ENCODE data around the gene PRSS1.

Gene PRSS1

DNA sequence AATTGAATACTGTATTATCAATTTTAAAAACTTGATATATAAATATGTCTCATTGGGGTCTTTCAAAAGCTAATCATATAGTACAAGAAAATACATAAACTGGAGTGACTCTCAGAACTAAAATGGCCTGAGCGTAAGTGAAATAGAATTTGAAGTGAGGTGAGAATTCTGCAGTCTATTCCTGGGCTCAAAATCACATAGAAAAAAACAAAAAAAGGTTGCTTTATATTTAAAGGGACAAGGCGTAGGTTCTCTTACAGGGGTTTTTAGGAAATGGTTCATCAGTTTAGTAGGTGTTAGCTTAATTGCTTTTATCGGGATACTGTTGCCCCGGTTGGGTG, 36.7 kb upstream of the PRSS1 start:
- no peak overlapping the region for H3K27ac ChIP-seq
- no peak overlapping the region for H3K4me3 ChIP-seq
- TF ChIP-seq, protein P1, sequence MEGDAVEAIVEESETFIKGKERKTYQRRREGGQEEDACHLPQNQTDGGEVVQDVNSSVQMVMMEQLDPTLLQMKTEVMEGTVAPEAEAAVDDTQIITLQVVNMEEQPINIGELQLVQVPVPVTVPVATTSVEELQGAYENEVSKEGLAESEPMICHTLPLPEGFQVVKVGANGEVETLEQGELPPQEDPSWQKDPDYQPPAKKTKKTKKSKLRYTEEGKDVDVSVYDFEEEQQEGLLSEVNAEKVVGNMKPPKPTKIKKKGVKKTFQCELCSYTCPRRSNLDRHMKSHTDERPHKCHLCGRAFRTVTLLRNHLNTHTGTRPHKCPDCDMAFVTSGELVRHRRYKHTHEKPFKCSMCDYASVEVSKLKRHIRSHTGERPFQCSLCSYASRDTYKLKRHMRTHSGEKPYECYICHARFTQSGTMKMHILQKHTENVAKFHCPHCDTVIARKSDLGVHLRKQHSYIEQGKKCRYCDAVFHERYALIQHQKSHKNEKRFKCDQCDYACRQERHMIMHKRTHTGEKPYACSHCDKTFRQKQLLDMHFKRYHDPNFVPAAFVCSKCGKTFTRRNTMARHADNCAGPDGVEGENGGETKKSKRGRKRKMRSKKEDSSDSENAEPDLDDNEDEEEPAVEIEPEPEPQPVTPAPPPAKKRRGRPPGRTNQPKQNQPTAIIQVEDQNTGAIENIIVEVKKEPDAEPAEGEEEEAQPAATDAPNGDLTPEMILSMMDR (IDR thresholded peaks at IDR 0.05) = no peak
- DNase-seq (ENCODE audit: low spot score) = no peak

DNA sequence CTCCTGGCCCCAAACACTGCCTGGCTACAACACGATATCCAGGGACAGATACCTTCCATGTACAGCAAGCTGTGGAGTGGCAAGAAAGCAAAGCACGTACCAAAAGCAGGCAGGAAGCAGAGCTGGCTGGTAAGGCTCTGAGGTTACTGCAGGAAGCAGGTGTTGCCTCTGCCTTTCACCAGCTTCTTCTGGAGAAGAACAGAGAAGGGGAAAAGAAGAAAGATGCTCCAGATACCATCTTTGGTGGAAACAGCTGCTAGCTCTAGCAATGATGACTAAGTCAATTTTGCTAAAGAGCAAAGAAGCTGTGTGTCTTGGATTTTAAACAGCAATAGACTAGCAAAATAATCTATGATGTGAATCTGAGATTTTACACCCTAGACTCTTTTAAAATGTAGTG, 34.9 kb upstream of the PRSS1 start:
- TF ChIP-seq, protein P1 (IDR thresholded peaks at IDR 0.05) = no peak
- DNase-seq (ENCODE audit: low spot score) = no peak
- no peak overlapping the region for H3K27ac ChIP-seq
- H3K4me3 ChIP-seq = no peak overlapping the region

DNA sequence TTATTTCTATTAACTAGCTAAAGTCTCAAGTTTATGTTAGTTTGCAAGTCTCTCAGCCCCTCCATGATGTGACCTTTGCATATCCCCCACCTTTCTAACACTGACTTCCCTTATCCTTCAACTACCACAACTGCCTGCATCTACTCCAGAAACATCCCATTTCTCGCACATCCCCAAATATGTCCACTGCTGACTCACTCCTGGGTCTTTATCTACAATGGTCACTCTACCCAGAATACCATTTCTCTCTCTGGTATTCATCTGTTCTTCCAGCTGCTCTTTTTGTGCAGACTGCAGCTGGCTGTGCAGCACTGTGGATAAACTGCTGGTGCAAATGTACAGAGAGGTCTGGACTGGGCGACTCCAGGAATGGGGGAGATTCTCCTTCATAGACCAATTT, 32.7 kb upstream of the PRSS1 start:
- no peak for DNase-seq (ENCODE audit: low spot score)
- no peak overlapping the region for H3K4me3 ChIP-seq
- H3K27ac ChIP-seq = no peak overlapping the region
- TF ChIP-seq, protein P1 (IDR thresholded peaks at IDR 0.05) = no peak

DNA sequence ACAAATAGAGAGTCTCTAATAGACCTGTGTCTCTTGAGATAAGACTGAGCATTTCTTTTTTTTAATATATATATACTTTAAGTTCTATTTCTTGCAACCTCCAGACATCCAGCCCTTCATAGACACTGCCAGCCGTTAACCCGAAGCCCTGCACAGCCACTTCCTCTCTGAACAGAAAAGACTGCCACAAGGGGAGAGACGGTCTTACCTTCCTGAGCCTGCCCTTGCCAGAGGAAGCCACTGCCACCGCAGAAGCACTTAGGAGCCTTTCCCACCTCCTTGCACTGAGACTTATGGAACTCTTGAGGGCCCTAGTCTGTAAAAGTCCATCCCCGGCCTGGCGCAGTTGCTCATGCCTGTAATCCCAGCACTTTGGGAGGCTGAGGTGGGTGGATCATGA, 31.8 kb upstream of the PRSS1 start:
- no peak overlapping the region for H3K4me3 ChIP-seq
- DNase-seq (ENCODE audit: low spot score) = no peak
- H3K27ac ChIP-seq = no peak overlapping the region
- TF ChIP-seq, protein P1 (IDR thresholded peaks at IDR 0.05) = no peak

DNA sequence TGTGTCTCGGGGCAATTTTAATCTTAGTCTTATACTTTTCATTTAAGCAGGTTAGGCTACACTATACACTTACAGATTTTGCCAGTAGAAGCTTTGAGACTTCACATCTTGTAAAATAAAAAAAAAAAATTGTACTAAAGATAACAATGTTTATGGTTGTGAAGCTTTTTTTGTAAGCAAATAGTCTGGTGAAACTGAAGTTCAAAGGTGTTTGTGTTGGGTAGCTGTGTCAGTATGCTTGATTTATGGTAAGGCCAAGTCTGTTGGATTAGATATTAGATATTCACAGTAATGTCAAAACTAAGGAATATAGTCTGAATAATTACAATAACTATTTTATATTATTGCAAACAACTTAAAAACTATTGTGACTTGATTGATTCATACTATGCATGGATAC, 31.0 kb upstream of the PRSS1 start:
- no peak overlapping the region for H3K4me3 ChIP-seq
- TF ChIP-seq, protein P1 (IDR thresholded peaks at IDR 0.05) = no peak
- no peak for DNase-seq (ENCODE audit: low spot score)
- no peak overlapping the region for H3K27ac ChIP-seq

DNA sequence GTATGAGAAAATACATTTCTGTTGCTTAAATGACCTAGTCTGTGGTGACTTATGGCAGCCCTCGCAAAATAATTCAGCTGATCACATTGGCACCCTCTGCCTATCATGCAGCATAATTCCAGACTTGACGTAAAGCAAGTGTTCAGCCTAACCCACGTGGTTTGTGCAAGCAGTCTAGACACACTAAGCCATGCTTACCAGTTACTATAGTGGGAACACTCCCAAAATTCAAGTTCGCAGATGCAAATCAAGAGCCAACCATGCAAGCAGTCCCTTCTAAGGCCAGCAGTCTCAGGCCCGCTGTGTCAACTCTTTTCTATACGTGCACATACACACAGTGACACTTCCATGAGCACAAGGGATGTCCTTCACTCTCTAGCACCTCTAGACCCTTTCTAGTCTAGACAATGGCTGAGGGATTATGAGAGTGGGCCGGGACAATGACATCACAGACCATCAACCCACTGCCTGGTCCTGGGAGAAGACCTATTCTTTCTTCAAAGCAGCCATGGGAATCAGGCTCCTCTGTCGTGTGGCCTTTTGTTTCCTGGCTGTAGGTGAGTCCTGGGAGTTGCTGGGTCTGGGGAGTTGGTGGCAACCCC, 29.0 kb upstream of the PRSS1 start:
- no peak for DNase-seq (ENCODE audit: low spot score)
- no peak overlapping the region for H3K4me3 ChIP-seq
- H3K27ac ChIP-seq = no peak overlapping the region
- TF ChIP-seq, protein P1 (IDR thresholded peaks at IDR 0.05) = no peak

DNA sequence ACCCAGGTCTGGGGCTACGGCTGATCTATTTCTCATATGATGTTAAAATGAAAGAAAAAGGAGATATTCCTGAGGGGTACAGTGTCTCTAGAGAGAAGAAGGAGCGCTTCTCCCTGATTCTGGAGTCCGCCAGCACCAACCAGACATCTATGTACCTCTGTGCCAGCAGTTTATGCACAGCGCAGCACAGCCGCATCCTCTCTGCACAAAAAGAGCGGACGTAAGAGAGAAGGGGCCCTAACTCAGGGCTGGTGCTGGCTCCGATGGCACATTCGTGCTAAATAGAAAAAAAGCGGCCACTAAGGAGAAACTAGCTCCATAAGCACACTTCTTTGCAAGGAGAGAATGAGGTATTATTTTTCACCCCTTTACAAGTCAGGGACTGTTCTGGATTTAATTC, 28.3 kb upstream of the PRSS1 start:
- TF ChIP-seq, protein P1 (IDR thresholded peaks at IDR 0.05) = no peak

More for the DNA sequence above, 28.3 kb upstream of the PRSS1 start:
- H3K27ac ChIP-seq = no peak overlapping the region
- no peak for DNase-seq (ENCODE audit: low spot score)
- H3K4me3 ChIP-seq = no peak overlapping the region

All from coronary artery (tissue), 2 donors.